HL-60 (cell line): Measurements from ENCODE around the gene AFF3.

ENCODE experiments used
- CTCF ChIP-seq: IDR thresholded peaks from one replicate; pipeline ENCODE4 v1.5.1; 2011; ENCODE audit warnings: low read length, control low read depth, inconsistent platforms; ENCODE audit not compliant: insufficient read depth
- GABPA ChIP-seq: IDR thresholded peaks from 2 replicates; pipeline ENCODE4 v1.6.1; 2012; ENCODE audit warnings: low read depth
- POLR2AphosphoS5 ChIP-seq: IDR thresholded peaks from 2 replicates; pipeline ENCODE4 v1.6.1; 2012; ENCODE audit warnings: low read depth
- REST ChIP-seq: IDR thresholded peaks from 2 replicates; pipeline ENCODE4 v1.6.1; 2012; ENCODE audit warnings: low read depth; ENCODE audit not compliant: insufficient replicate concordance
- SPI1 ChIP-seq: IDR thresholded peaks from 2 replicates; pipeline ENCODE4 v1.6.1; 2012; ENCODE audit warnings: low read depth, mild to moderate bottlenecking, borderline replicate concordance

- TF ChIP-seq CTCF (no peak), POLR2AphosphoS5 (no peak), REST (no peak), GABPA (no peak), SPI1 (no peak)
Observed at GRCh38 chr2:99605036-99605435, 537.4 kb downstream of the AFF3 start.
